Measurements from ENCODE around the gene PRUNE1. TPM values are rescaled to one million over a fixed set of nuclear protein-coding genes. Genes with fewer than 3 reads are reported as not detected.

PRUNE1 gene
- total RNA-seq, 2 donors from 2014 or later, result 20.4 to 21.5 TPM

DNA sequence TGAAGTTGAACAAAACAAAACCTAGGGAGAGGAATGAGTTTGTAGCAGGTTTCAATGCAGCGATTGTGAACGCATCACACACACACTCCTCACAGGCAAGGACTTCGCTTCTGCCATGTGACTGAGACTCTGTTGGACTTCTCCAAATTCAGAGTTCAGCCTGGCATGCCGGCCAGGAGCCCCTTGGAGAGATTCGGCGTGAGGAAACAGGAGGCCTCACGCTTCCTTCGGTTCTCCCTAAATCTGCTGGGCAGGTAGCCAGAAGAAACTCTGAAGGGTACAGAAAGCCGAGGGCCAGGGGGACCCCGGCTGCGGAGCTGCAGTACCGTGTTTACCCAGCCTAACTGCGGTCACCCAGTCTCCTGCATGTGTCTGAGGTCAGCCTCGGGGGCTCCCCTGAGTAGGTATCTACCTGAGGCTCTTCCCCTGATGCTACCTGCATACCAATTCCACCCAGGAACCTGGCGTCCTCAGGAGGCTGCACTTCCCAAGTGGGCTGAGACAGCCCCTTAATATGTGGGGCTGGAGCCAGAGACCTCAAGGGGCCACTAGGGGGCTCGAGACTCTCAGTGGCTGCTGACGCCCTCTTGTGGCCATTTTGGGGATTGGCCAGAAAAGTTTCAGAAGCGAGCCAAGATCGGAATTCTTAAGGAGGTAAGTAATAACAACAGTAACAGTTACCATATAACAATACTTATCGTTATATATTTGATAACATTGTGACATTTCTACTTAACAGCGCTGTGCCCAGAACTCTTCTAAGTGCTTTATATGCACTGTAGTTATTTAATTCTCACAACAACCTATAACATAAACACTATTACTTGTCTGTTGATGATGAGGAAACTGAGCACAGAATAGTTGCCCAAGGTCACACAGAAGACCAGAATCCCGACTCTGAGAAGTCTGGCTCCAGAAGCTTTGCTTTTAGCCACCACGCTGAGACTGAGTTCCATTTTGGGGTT is 28.9 kb upstream of the PRUNE1 start:
- Histone ChIP-seq H3K27me3 (no peaks in the 10 kb centered on the region), H3K9ac (ENCODE audit: low read depth in 2 of 2, low read length in 2 of 2) (peak overlapping the region; percentile 40 to 55), H3K4me3 (no peak overlapping the region), H3K36me3 (no peaks in the 10 kb centered on the region), H3K4me1 (peaks cover 15% of the 10 kb centered on the region), H3K27ac (peak overlapping the region; percentile 2), H3K9me3 (no peaks in the 10 kb centered on the region)
- DNase-seq, result peak; percentile 92
- peak; percentile 100 for TF ChIP-seq CTCF (IDR thresholded peaks at IDR 0.05)
- intact Hi-C loops (cut with DNase I), result loop anchor here (10.0 kb wide), 1 partner anchor 55 kb away; the partner anchor contains the start of gene SETDB1

GRCh38 chr1:150981177-150981804 is 27.0 kb upstream of the PRUNE1 start:
- Histone ChIP-seq H3K4me3 (no peak overlapping the region), H3K27me3 (no peaks in the 10 kb centered on the region), H3K9ac (ENCODE audit: low read depth in 2 of 2, low read length in 2 of 2) (no peak overlapping the region), H3K27ac (no peak overlapping the region), H3K36me3 (no peaks in the 10 kb centered on the region), H3K9me3 (no peaks in the 10 kb centered on the region), H3K4me1 (peaks cover 15% of the 10 kb centered on the region)
- DNase-seq, result peak; percentile 57
- intact Hi-C loops (cut with DNase I), result no loop called here
- TF ChIP-seq CTCF (IDR thresholded peaks at IDR 0.05), result no peak

DNA sequence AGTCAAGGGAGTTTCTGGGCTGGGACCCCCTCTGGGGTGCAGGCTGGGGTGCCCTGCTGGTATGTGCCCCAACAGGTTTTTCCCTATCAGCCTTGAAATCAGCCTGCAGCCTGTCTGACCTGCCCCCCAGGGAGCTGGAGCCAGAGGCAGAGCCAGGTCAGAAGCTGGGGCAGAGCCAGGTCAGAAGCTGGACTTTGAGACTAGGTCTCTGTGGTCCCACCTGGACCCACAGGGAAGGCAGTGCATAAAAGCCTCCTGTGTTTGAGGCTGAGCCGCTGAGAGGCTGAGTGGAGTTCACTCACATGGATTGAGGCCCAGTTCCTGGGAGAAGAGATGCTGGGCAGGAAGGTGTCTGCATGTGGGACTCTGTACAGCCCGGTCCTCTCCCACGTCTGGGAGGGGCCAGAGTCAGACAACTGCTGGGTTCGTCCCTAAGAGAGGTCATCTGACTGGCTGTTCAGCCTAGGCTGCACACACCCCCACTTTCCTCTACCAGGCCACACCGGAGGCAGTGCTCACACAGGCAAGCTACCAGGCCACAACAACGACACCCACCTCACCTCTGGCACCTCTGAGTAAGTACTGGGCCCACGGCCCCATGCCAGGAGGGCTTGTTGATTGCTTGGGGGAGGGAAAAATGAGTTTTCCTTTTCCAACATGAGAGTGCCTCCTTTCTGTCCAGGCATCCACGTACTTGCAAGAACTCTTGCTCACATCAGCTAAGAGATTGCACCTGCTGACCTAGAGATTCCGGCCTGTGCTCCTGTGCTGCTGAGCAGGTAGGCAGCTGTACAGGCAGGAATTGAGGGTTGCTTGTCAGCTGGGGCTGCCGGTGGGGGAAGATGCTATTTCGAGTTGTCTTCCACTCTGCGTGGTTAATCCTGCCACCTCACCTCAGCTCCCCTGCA is 26.2 kb upstream of the PRUNE1 start, which contains the start of gene ANXA9:
Gene ANXA9, plus strand, starts transcription at position 488 of the 908 bp plus-strand sequence. CDS start 814 bp downstream, outside the sequence.
- TF ChIP-seq CTCF (IDR thresholded peaks at IDR 0.05), result no peak
- Histone ChIP-seq H3K4me3 (no peak within 1 kb of the TSS), H3K27ac (no peak within 1 kb of the TSS), H3K9ac (ENCODE audit: low read depth in 2 of 2, low read length in 2 of 2) (no peak within 1 kb of the TSS), H3K9me3 (no peaks in the 10 kb centered on the region), H3K36me3 (no peaks in the 10 kb centered on the region), H3K4me1 (peaks cover 15% of the 10 kb centered on the region), H3K27me3 (no peaks in the 10 kb centered on the region)
- peak; percentile 62 for DNase-seq
- intact Hi-C loops (cut with DNase I), result no loop called here

- no peak for TF ChIP-seq CTCF (IDR thresholded peaks at IDR 0.05)
- no peaks in the 10 kb centered on the region for H3K27me3 ChIP-seq
- no peak overlapping the region for H3K27ac ChIP-seq
- no peak overlapping the region for H3K9ac ChIP-seq (ENCODE audit: low read depth in 2 of 2, low read length in 2 of 2)
- H3K4me3 ChIP-seq, result no peak overlapping the region
- H3K4me1 ChIP-seq, result peaks cover 5% of the 10 kb centered on the region
- no peak for DNase-seq
- intact Hi-C loops (cut with DNase I), result no loop called here
- H3K36me3 ChIP-seq, result no peaks in the 10 kb centered on the region
- H3K9me3 ChIP-seq, result no peaks in the 10 kb centered on the region
These were observed 22.9 kb upstream of the PRUNE1 start for GRCh38 chr1:150985179-150985825.

All from colonic mucosa (tissue), 4 donors.